ENCODE results near the gene FARSB.

Gene FARSB

DNA sequence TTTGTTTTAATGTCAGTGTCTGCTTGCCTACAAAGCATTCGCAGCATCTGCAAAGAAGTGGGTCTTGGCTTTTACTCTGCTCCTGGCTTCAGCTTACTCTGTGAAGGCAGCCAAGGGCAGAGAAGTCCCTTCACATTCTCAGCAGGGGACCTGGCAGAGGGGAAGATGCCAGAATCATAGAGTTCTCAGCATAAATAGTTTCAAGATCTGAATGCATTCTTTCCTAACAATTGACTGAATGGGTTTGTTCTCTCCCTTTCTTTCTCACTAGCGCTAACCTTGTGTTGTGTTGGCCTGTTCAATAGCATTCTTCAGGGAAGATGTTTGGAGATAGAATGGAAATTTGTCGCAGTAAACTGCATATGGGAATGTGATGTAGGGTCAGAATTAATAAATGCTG lies 106.9 kb downstream of the FARSB start:
- no peak overlapping the region for H2AFZ ChIP-seq (ENCODE audit: low read depth, low read length)
- no peaks in the 10 kb centered on the region for H3K79me2 ChIP-seq (ENCODE audit: low read length)
- no peak overlapping the region for H3K4me2 ChIP-seq (ENCODE audit: low read length)
- H3K4me3 ChIP-seq (ENCODE audit: low read length) = no peak overlapping the region
- H3K4me1 ChIP-seq (ENCODE audit: low read length) = peaks cover 5% of the 10 kb centered on the region; the same call in 1 of the 2 replicates
- no peak overlapping the region for H3K27ac ChIP-seq (ENCODE audit: low read length)
- H3K9me3 ChIP-seq (ENCODE audit: insufficient read depth, low read length) = no peaks in the 10 kb centered on the region
- TF ChIP-seq EZH2phosphoT487 (IDR thresholded peaks at IDR 0.05; ENCODE audit: low read depth) (no peak), CTCF (IDR thresholded peaks at IDR 0.05; ENCODE audit: low read depth, low read length) (no peak)
- no peaks in the 10 kb centered on the region for H4K20me1 ChIP-seq (ENCODE audit: insufficient read depth, low read length)
- H3K9ac ChIP-seq (ENCODE audit: low read length) = no peak overlapping the region
- no peaks in the 10 kb centered on the region for H3K27me3 ChIP-seq (ENCODE audit: low read depth, low read length)
- H3K36me3 ChIP-seq (replicated peaks; ENCODE audit: low read depth, low read length) = no peaks in the 10 kb centered on the region

GRCh38 chr2:222547083-222547482 lies 108.8 kb downstream of the FARSB start:
- Histone ChIP-seq H3K9ac (ENCODE audit: low read length) (no peak overlapping the region), H3K4me2 (ENCODE audit: low read length) (no peak overlapping the region), H3K4me1 (ENCODE audit: low read length) (peaks cover 5% of the 10 kb centered on the region; the same call in 1 of the 2 replicates), H3K9me3 (ENCODE audit: insufficient read depth, low read length) (no peaks in the 10 kb centered on the region), H2AFZ (ENCODE audit: low read depth, low read length) (no peak overlapping the region), H4K20me1 (ENCODE audit: insufficient read depth, low read length) (no peaks in the 10 kb centered on the region), H3K36me3 (replicated peaks; ENCODE audit: low read depth, low read length) (no peaks in the 10 kb centered on the region), H3K27me3 (ENCODE audit: low read depth, low read length) (no peaks in the 10 kb centered on the region), H3K79me2 (ENCODE audit: low read length) (no peaks in the 10 kb centered on the region), H3K4me3 (ENCODE audit: low read length) (no peak overlapping the region), H3K27ac (ENCODE audit: low read length) (no peak overlapping the region)
- TF ChIP-seq CTCF (IDR thresholded peaks at IDR 0.05; ENCODE audit: low read depth, low read length) (no peak), EZH2phosphoT487 (IDR thresholded peaks at IDR 0.05; ENCODE audit: low read depth) (no peak)

DNA sequence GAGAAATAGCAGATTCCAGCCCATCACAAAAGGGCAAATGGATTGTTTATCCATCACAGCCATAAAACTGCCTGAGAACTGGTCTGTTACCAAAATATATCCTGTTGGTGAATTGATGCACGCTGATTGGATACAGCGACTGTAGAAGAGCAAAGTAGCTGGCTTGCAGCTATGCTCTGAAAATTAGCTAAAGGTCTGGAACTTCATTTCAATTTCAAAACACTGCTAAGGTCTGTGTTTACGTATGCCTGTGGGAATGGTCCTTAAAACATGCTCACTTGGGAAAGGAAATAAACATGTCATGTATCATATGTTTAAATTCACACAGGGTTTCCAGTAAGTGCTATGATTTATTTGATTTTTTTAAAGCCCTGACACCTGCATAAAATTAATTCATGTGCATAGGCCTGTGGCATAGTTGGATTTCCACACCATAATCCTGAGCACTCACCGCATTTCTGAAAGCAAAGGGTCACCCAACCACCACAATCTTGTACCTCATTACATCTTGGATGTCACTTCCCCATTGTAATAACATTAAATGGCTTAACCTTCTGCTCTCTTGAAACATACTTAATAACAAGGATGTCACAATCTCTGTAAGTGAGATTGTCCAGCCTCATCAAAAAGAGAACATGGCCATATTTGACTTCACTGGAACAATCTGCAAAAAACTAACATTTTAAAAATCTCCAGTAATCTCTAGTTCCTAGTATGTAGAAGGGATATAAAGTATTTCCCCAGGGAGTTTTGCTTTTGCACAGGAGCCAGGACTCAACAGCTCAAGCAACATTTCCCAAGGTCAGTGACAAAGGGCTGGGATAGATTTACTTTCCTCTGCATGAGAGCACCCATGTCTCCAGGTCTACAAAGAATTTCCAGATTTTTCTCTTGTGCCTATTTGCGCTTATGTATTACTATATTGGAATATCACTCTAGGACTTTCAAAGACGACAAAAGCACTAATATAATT lies 109.8 kb downstream of the FARSB start:
- H3K79me2 ChIP-seq (ENCODE audit: low read length) = no peaks in the 10 kb centered on the region
- H3K4me3 ChIP-seq (ENCODE audit: low read length) = no peak overlapping the region
- H3K9ac ChIP-seq (ENCODE audit: low read length) = no peak overlapping the region
- no peak overlapping the region for H2AFZ ChIP-seq (ENCODE audit: low read depth, low read length)
- H4K20me1 ChIP-seq (ENCODE audit: insufficient read depth, low read length) = no peaks in the 10 kb centered on the region
- H3K27ac ChIP-seq (ENCODE audit: low read length) = no peak overlapping the region
- H3K9me3 ChIP-seq (ENCODE audit: insufficient read depth, low read length) = no peaks in the 10 kb centered on the region
- peaks cover 5% of the 10 kb centered on the region; the same call in 1 of the 2 replicates for H3K4me1 ChIP-seq (ENCODE audit: low read length)
- TF ChIP-seq CTCF (IDR thresholded peaks at IDR 0.05; ENCODE audit: low read depth, low read length) (no peak), EZH2phosphoT487 (IDR thresholded peaks at IDR 0.05; ENCODE audit: low read depth) (no peak)
- no peaks in the 10 kb centered on the region for H3K36me3 ChIP-seq (replicated peaks; ENCODE audit: low read depth, low read length)
- H3K27me3 ChIP-seq (ENCODE audit: low read depth, low read length) = no peaks in the 10 kb centered on the region
- no peak overlapping the region for H3K4me2 ChIP-seq (ENCODE audit: low read length)

DNA sequence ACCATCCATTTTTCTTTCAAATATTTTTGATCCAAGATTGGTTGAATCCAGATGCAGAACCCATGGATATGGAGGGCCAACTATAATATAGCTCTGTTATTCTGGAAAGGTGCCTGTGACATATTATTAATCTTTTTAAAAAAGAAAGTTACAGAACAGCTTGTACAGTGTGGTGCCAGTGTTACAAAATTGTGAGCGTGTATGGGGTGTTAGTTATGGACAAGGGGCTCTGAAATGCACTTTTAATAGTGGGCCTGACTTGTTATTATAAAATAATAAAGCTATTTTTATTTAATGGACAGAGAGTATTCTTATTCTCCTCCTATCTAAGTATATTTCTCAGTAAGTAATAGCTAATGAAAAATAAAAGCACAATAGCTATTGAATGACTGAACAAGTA lies 111.2 kb downstream of the FARSB start:
- no peaks in the 10 kb centered on the region for H4K20me1 ChIP-seq (ENCODE audit: insufficient read depth, low read length)
- no peaks in the 10 kb centered on the region for H3K27me3 ChIP-seq (ENCODE audit: low read depth, low read length)
- H3K79me2 ChIP-seq (ENCODE audit: low read length) = no peaks in the 10 kb centered on the region
- H3K4me1 ChIP-seq (ENCODE audit: low read length) = peaks cover 5% of the 10 kb centered on the region; the same call in 1 of the 2 replicates
- no peak overlapping the region for H3K9ac ChIP-seq (ENCODE audit: low read length)
- H3K27ac ChIP-seq (ENCODE audit: low read length) = no peak overlapping the region
- no peak overlapping the region for H3K4me3 ChIP-seq (ENCODE audit: low read length)
- no peaks in the 10 kb centered on the region for H3K36me3 ChIP-seq (replicated peaks; ENCODE audit: low read depth, low read length)
- no peak overlapping the region for H3K4me2 ChIP-seq (ENCODE audit: low read length)
- no peaks in the 10 kb centered on the region for H3K9me3 ChIP-seq (ENCODE audit: insufficient read depth, low read length)
- H2AFZ ChIP-seq (ENCODE audit: low read depth, low read length) = no peak overlapping the region
- TF ChIP-seq CTCF (IDR thresholded peaks at IDR 0.05; ENCODE audit: low read depth, low read length) = no peak
- no peak for TF ChIP-seq EZH2phosphoT487 (IDR thresholded peaks at IDR 0.05; ENCODE audit: low read depth)
